Gastrocnemius medialis (tissue), 4 donors: ENCODE data around the gene LHCGR. TPM values are rescaled to one million over a fixed set of nuclear protein-coding genes. Genes with fewer than 3 reads are reported as not detected.

ENCODE experiments used
- ATAC-seq, 2 donors: fragments of 150-250 bp; one replicate each; pipeline ENCODE4 v1.9.1; 2016
- DNase-seq, 2 donors: peaks; one replicate each; pipeline ENCODE4 v3.0.0-alpha.2; 2019
- H3K27ac ChIP-seq, 4 donors: fragments of 200-600 bp; sonication (generic); 1 replicate in 1 of 4; 2 replicates in 3 of 4; pipeline ENCODE4 v1.5.1; 2016 to 2018; ENCODE audit warnings: mild to moderate bottlenecking in 2 of 4, moderate library complexity in 1 of 4
- H3K27me3 ChIP-seq, 3 donors: fragments of 200-600 bp; sonication (generic) in 2 of 3; 1 replicate in 1 of 3; 2 replicates in 2 of 3; pipeline versions ENCODE4 v1.5.1 to v1.6.0; 2016 to 2019; ENCODE audit warnings: mild to moderate bottlenecking in 1 of 3, moderate library complexity in 1 of 3
- H3K36me3 ChIP-seq, 2 donors: fragments of 200-600 bp; sonication (generic) in 1 of 2; one replicate each; pipeline ENCODE4 v1.5.1; 2017 to 2018
- H3K4me1 ChIP-seq, 2 donors: fragments of 200-600 bp; sonication (generic) in 1 of 2; one replicate each; pipeline ENCODE4 v1.5.1; 2016 to 2017; ENCODE audit warnings: mild to moderate bottlenecking in 2 of 2
- H3K4me3 ChIP-seq, 4 donors: fragments of 200-600 bp; sonication (generic) in 3 of 4; 1 replicate in 1 of 4; 2 replicates in 3 of 4; pipeline ENCODE4 v1.5.1; 2016 to 2019; ENCODE audit warnings: mild to moderate bottlenecking in 2 of 4
- H3K9me3 ChIP-seq, 3 donors: fragments of 200-600 bp; sonication (generic) in 2 of 3; 1 replicate in 1 of 3; 2 replicates in 2 of 3; pipeline ENCODE4 v1.5.1; 2016 to 2019
- CTCF ChIP-seq, 5 experiments: fragments of 450-650 bp in 3 of 5; fragments of 200-600 bp in 2 of 5; sonication (generic) in 2 of 5; IDR thresholded peaks in 4 of 5; conservative IDR thresholded peaks in 1 of 5; 1 replicate in 4 of 5; 2 replicates in 1 of 5; pipeline ENCODE4 v1.5.1; 2016 to 2019; ENCODE audit warnings: antibody characterized with exemption in 5 of 5, mild to moderate bottlenecking in 3 of 5, moderate library complexity in 3 of 5
- POLR2A ChIP-seq, 2 donors: fragments of 450-650 bp; IDR thresholded peaks; one replicate each; pipeline ENCODE4 v1.6.1; 2017; ENCODE audit warnings: antibody characterized with exemption in 2 of 2, mild to moderate bottlenecking in 2 of 2, moderate library complexity in 2 of 2
- in situ Hi-C, 4 donors: fragments of 200-750 bp; cut with MboI; loops; one replicate each; pipeline versions ENCODE4 v1.15.0 to v1.8.0; 2017; ENCODE audit warnings: low sequenced_read_pairs in 4 of 4
- intact Hi-C: fragments of 100-400 bp; cut with DNase I; formaldehyde crosslinking; loops from one replicate; pipeline ENCODE4 v1.15.1; 2023; ENCODE audit warnings: low total_unique reads
- total RNA-seq, 4 donors: library from RNA; depleted of rRNA; stranded (reverse); fragments of >200 nt; gene quantifications; one replicate each; pipeline versions ENCODE4 v1.1.0 to v1.2.3, GENCODE V29; 2016

Gene LHCGR
- total RNA-seq, 4 donors from 2014 or later = not detected

GRCh38 chr2:48774251-48774650 lies 18.7 kb upstream of the LHCGR start:
- intact Hi-C loops = no loop called here
- H3K36me3 ChIP-seq = no peaks in the 10 kb centered on the region
- no peak for TF ChIP-seq POLR2A (IDR thresholded peaks at IDR 0.05)
- TF ChIP-seq CTCF (IDR thresholded peaks at IDR 0.05 in 4 of 5, conservative IDR thresholded peaks at IDR 0.05 in 1 of 5) = no peak
- H3K27ac ChIP-seq = no peak overlapping the region
- H3K4me3 ChIP-seq = no peak overlapping the region
- H3K9me3 ChIP-seq = no peaks in the 10 kb centered on the region
- in situ Hi-C loops = no loop called here
- ATAC-seq = no peak
- H3K4me1 ChIP-seq = no peaks in the 10 kb centered on the region
- DNase-seq = no peak
- H3K27me3 ChIP-seq = no peaks in the 10 kb centered on the region

- no peak overlapping the region for H3K4me3 ChIP-seq
- H3K27ac ChIP-seq = no peak overlapping the region
- intact Hi-C loops (no loop called here), in situ Hi-C loops (no loop called here)
- DNase-seq (no peak), ATAC-seq (no peak)
- no peak for TF ChIP-seq POLR2A (IDR thresholded peaks at IDR 0.05)
- no peak for TF ChIP-seq CTCF (IDR thresholded peaks at IDR 0.05 in 4 of 5, conservative IDR thresholded peaks at IDR 0.05 in 1 of 5)
- H3K9me3 ChIP-seq = no peaks in the 10 kb centered on the region
- no peaks in the 10 kb centered on the region for H3K36me3 ChIP-seq
- H3K27me3 ChIP-seq = no peaks in the 10 kb centered on the region
- no peaks in the 10 kb centered on the region for H3K4me1 ChIP-seq
Observed at GRCh38 chr2:48771241-48772014, 15.9 kb upstream of the LHCGR start.

GRCh38 chr2:48770181-48770580 lies 14.7 kb upstream of the LHCGR start:
- Histone ChIP-seq H3K9me3 (no peaks in the 10 kb centered on the region), H3K27ac (no peak overlapping the region), H3K36me3 (no peaks in the 10 kb centered on the region), H3K27me3 (no peaks in the 10 kb centered on the region), H3K4me3 (no peak overlapping the region), H3K4me1 (no peaks in the 10 kb centered on the region)
- ATAC-seq (no peak), DNase-seq (no peak)
- TF ChIP-seq CTCF (IDR thresholded peaks at IDR 0.05 in 4 of 5, conservative IDR thresholded peaks at IDR 0.05 in 1 of 5) = no peak
- TF ChIP-seq POLR2A (IDR thresholded peaks at IDR 0.05) = no peak
- intact Hi-C loops = no loop called here
- in situ Hi-C loops = no loop called here

DNA sequence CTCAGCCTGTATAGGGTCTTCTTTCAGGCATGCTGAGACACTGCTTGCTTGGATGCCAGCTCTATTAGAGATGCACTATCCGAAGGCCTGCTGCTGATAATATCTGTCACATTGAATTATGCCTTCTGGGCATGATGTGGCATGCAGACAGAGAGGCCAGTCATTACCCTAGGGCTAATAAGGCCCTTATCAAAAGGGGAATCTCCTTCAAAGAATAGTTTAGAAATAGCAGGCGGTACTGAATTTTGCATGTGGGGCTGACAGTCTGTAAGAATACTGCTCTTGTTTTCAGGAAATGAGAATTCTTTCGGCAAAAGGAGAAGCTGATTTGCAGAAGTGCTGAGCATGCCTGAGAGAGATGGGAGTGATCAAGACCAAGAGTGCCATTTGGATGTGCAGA lies 13.1 kb upstream of the LHCGR start:
- no peak for TF ChIP-seq POLR2A (IDR thresholded peaks at IDR 0.05)
- Histone ChIP-seq H3K36me3 (no peaks in the 10 kb centered on the region), H3K4me1 (no peaks in the 10 kb centered on the region), H3K9me3 (no peaks in the 10 kb centered on the region), H3K27ac (no peak overlapping the region), H3K27me3 (no peaks in the 10 kb centered on the region), H3K4me3 (no peak overlapping the region)
- in situ Hi-C loops = no loop called here
- ATAC-seq (no peak), DNase-seq (no peak)
- intact Hi-C loops = no loop called here

DNA sequence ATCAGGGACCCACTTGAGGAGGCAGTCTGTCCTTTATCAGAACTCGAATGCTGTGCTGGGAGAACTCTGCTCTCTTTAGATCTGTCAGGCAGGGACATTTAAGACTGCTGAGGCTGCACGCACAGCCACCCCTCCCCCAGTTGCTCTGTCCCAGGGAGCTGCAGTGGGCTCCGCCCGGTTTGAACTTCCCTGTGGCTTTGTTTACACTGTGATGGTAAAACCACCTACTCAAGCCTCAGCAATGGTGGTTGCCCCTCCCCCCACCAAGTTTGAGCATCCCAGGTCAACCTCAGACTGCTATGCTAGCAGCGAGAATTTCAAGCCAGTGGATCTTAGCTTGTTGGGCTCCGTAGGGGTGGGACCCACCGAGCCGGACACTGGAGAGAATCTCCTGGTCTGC lies 11.8 kb upstream of the LHCGR start:
- no peaks in the 10 kb centered on the region for H3K9me3 ChIP-seq
- in situ Hi-C loops = no loop called here
- no peaks in the 10 kb centered on the region for H3K36me3 ChIP-seq
- no peaks in the 10 kb centered on the region for H3K4me1 ChIP-seq
- no peak overlapping the region for H3K4me3 ChIP-seq
- no peak for DNase-seq
- ATAC-seq = no peak
- H3K27ac ChIP-seq = no peak overlapping the region
- TF ChIP-seq POLR2A (IDR thresholded peaks at IDR 0.05) (no peak), CTCF (IDR thresholded peaks at IDR 0.05 in 4 of 5, conservative IDR thresholded peaks at IDR 0.05 in 1 of 5) (no peak)
- intact Hi-C loops = no loop called here
- H3K27me3 ChIP-seq = no peaks in the 10 kb centered on the region
